Stimulated activated CD4-positive, alpha-beta T cell treated with anti-CD3 and anti-CD28 coated beads, Interleukin-4, amount 100 ng/mL, for 1 hour (primary cell): ENCODE results near the gene SCAI.
"Not testable (repeated sequence)": the region's sequence is repeated elsewhere in the genome, so short reads cannot be mapped to it uniquely, and the experiment has no call there.

ENCODE experiments used
- DNase-seq: peaks from one replicate; pipeline ENCODE4 v3.0.0-alpha.2; 2020

The SCAI gene

GRCh38 chr9:125100822-125101221, 42.5 kb downstream of the SCAI start:
- DNase-seq = no peak

DNA sequence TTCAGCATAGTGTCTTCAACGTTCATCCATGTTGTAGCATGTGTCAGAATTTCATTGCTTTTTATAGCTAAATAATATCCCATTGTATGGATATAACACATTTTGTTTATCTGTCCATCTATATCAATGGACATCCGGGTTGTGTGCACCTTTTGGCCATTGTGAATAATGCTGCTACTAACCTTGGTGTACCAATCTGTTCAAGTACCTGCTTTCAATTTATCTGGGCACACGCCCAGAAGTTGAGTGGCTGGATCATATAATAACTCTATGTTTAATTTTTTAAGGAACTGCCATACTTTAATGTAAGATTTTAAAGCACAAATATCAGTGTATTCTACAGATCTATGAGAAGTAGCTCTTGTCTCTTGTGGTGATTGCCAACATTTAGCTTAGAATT, 43.5 kb downstream of the SCAI start:
- DNase-seq = no peak

DNA sequence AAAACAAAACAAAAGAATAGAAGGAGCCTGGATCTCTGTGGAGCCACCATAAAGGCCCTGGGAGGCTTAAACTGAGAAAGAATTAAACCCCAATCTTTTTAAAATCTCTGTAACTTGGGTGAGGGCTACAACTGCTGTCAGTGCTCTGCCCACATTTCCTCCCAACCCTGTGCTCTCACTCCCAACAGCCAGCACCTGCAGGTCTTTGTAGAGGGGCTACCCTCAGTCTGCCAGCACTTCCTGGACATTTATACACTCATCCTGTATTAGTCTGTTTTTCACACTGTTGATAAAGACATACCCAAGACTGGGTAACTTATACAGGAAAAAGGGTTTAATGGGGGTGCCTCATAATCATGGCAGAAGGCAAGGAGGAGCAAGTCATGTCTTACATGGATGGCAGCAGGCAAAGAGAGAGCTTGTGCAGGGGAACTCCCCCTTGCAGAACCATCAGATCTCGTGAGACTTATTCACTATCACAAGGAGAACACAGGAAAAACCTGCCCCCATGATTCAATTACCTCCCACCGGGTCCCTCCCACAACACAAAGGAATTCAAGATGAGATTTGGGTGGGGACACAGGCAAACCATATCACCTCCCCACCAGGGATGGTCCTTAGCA, 47.4 kb downstream of the SCAI start:
- DNase-seq = no peak

- DNase-seq = no peak
Observed at GRCh38 chr9:125091121-125091520, 52.2 kb downstream of the SCAI start.

GRCh38 chr9:125089331-125089730, 54.0 kb downstream of the SCAI start:
- no peak for DNase-seq

DNA sequence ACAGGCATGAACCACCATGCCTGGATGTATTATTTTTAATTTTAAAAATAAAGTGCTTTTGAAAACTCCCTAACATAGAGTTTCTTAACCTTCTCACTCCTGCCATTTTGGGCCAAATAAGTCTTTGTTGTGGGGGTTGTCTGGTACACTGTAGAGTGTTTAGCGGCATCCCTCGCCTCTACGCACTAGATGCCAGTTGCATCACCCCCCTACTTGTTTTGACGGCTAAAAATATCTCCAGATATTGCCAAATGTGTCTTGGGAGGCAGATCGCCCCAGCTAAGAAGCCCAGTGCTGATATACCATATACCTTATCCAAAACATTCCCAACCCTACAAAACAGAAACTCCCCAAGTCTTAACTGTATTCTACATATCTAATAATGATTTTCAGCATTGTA, 54.6 kb downstream of the SCAI start:
- no peak for DNase-seq

GRCh38 chr9:125085703-125086477, 57.4 kb downstream of the SCAI start:
- no peak for DNase-seq

- not testable (repeated sequence) for DNase-seq
Observed at GRCh38 chr9:125082197-125082596, 61.1 kb downstream of the SCAI start.

GRCh38 chr9:125080797-125081196, 62.5 kb downstream of the SCAI start:
- DNase-seq = not testable (repeated sequence)

GRCh38 chr9:125079931-125080330, 63.4 kb downstream of the SCAI start:
- DNase-seq = no peak

- no peak for DNase-seq
Observed at GRCh38 chr9:125075997-125076396, 67.3 kb downstream of the SCAI start.

DNA sequence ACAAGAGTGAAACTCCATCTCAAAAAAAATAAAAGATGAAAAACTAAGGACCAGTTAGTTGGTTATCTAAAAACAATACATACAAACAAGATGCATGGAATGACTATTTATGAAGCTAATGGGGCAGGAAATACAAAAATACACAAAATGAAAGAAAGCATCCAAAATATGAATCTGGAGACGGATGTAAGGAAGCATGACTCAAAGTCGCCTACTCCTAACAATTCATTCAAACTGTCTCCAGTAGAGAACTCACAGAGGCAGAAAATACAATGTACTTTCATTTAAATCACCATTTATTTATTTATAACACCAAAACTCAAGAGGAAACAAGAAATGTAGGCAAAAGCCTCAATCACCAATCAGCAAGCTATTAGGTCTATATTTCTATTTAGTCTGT, 68.4 kb downstream of the SCAI start:
- DNase-seq = no peak

DNA sequence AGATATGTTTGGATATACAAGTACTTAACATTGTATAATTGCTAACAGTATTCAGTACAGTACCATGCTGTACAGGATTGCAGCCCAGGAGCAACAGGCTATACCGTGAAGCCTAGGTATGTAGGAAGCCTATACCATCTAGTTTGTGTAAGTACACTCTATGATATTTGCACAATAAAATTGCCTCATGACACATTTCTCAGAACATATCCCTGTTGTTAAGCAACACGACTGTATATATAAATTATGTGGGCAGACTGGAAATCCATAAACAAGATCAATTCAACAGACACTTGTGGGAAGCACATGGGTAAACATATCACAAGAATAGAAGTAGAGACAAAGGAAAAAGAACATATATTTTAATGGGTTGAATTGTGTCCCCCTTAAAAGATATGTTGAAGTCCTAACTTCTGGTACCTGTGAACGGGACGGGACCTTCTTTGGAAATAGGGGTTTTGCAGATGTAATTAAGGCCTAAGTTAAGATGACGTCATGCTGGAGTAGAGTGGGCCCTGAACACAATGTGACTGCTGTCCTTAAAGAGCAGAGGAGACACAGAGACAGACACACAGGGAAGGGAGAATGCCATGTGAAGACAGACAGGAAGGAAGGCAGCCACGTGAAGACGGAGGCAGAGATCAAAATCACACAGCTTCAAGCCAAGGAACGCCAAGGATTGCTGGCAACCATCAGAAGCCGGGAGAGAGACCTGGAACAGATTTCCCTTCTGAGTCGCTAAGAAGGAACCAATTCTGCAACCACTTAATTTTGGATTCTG, 76.3 kb downstream of the SCAI start:
- no peak for DNase-seq

GRCh38 chr9:125061391-125061790, 81.9 kb downstream of the SCAI start:
- DNase-seq = no peak

DNA sequence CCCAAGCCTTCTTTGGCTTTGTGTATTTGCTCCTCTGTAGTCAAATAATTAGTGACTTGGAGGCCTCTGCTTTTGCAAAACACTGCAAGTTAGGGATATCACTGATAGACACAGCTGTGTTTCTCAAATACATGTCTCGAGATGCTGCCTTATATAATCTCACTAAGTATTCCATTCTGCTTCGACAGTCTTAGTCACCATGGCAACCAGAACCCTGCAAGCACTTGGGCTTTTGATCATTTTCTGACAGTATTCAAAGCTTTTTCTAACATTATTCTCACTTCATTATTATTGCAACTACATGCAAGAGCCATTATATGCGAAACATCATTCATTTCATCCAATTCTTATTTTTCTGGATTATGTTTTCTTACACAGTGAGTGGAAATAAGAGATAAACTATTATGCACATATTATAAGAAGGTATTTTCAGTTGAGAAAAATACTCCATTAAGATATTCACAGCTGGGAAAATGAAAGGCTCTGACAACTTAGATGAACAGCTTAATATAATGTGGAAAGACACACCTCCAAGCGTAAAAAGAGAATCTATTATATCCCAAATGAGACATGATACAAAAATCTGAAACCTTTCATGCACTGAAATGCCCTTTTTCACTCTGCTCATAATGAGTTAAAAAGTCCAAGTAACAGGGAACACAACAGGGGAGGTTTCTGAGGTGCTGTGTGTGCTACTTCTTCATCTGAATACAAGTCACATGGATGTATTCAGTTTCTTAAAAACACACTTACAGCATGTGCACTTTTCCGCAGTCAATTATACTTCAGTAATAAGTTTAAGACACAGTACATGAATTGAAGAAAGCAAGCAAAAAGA, 93.9 kb downstream of the SCAI start:
- DNase-seq = no peak

DNA sequence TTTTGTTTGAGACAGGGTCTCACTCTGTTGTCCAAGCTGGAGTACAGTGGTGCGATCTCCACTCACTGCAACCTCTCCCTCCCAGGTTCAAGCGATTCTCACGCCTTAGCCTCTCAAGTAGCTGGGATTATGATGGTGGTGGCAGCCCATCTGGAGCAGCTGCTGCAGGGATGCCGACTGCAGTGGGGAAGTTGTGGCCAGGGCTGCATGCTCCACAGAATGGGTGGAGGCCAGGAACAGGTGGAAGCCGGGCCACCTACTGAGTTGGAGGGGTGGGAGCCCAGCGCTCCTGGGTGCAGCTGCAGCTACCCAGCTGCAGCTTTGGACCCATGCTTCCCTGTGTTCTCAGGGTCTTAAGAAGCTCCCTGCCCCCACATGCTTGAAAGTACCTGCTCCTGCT, 99.7 kb downstream of the SCAI start:
- DNase-seq = no peak

- no peak for DNase-seq
Observed at GRCh38 chr9:125043148-125043547, 100.2 kb downstream of the SCAI start.

DNA sequence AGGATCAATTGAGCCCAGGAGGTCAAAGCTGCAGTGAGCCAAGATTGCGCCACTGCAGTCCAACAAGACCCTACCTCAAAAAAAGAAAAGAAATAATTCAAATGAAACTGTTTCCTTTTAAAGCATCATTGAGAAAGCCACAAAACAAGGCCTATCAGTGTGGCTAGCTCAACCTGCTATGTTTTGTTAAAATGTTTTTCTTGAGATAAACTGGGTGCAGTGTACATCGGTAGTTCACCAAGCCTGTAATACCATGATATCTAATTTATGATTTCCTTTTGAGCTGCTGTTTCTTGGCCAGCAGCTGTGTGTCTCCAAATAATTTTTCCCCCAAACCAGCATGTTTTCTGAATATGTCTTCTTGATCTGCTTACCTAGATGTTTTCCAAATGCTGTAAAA, 105.2 kb downstream of the SCAI start:
- no peak for DNase-seq

DNA sequence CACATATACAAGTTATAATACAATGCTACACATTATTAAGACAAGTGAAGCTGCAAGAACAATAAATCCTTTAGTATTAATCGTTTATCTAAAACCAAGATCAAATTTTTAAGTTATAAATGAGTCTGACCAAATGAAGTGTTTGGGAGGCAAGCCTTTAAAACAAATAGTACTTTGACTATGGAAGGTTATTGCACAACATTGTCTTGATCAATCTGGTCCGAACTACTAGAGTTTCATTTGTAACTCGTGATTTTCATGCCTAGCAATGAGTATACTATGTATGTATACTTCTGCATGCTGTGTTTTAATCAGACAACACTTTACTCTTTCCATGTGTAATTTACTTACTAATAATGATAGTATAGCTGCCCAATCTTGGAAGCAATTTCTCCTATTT, 115.3 kb downstream of the SCAI start:
- no peak for DNase-seq

GRCh38 chr9:125024917-125025316, 118.4 kb downstream of the SCAI start:
- DNase-seq = no peak

DNA sequence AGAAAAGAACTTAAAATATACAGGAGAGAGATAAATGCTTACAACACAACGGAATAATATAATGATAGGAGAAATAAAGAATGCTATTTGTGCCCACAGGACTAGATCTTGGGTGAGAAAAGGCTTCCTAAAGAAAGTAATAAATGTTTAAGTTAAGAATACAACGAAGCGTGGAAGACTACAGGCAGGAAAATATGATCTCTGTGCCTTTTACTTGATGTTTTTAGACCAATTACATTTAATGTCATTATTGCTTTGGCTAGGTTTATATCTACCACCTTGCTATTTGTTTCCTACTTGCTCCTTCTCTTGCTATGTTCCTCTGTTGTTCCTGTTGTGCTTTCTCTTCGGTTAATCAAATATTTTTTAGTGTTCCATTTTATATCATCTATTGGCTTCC, 122.3 kb downstream of the SCAI start:
- DNase-seq = no peak

- not testable (repeated sequence) for DNase-seq
Observed at GRCh38 chr9:125015655-125016054, 127.7 kb downstream of the SCAI start.

GRCh38 chr9:125012013-125012412, 131.3 kb downstream of the SCAI start:
- DNase-seq = not testable (repeated sequence)
